Breast epithelium (tissue), 4 donors: Measurements from ENCODE around the gene ASTN2. TPM values are rescaled to one million over a fixed set of nuclear protein-coding genes. Genes with fewer than 3 reads are reported as not detected.

ENCODE experiments used
- DNase-seq, 2 donors: peaks; one replicate each; pipeline ENCODE4 v3.0.0-alpha.2; 2019; ENCODE audit warnings: low spot score in 2 of 2
- H3K27ac ChIP-seq, 2 donors: fragments of 200-600 bp; sonication (generic) in 1 of 2; one replicate each; pipeline ENCODE4 v1.5.1; 2016 to 2019; ENCODE audit warnings: mild to moderate bottlenecking in 1 of 2
- H3K27me3 ChIP-seq, 2 donors: fragments of 200-600 bp; sonication (generic) in 1 of 2; one replicate each; pipeline versions ENCODE4 v1.5.1 to v1.6.0; 2017 to 2019; ENCODE audit warnings: control low read depth in 1 of 2, mild to moderate bottlenecking in 1 of 2
- H3K36me3 ChIP-seq: fragments of 200-600 bp; one replicate; pipeline ENCODE4 v1.5.1; 2019
- H3K4me1 ChIP-seq, 2 donors: fragments of 200-600 bp; sonication (generic); one replicate each; pipeline ENCODE4 v1.5.1; 2016 to 2019; ENCODE audit warnings: control low read depth in 1 of 2
- H3K4me3 ChIP-seq, 3 donors: fragments of 200-600 bp; sonication (generic); 1 replicate in 2 of 3; 2 replicates in 1 of 3; pipeline ENCODE4 v1.5.1; 2016 to 2019; ENCODE audit warnings: mild to moderate bottlenecking in 3 of 3, moderate library complexity in 2 of 3
- H3K9me3 ChIP-seq, 2 donors: fragments of 200-600 bp; sonication (generic) in 1 of 2; one replicate each; pipeline ENCODE4 v1.5.1; 2016 to 2019; ENCODE audit warnings: control low read depth in 1 of 2
- POLR2A ChIP-seq: fragments of 450-650 bp; IDR thresholded peaks from one replicate; pipeline ENCODE4 v1.6.1; 2016; ENCODE audit warnings: antibody characterized with exemption, mild to moderate bottlenecking, moderate library complexity
- POLR2AphosphoS5 ChIP-seq, 3 donors: sonication (generic); formaldehyde crosslinking; IDR thresholded peaks; one replicate each; pipeline ENCODE4 v1.6.1; 2017; ENCODE audit warnings: antibody characterized with exemption in 3 of 3
- intact Hi-C: fragments of 100-400 bp; cut with DNase I; formaldehyde crosslinking; loops from one replicate; pipeline ENCODE4 v1.15.1; 2023; ENCODE audit warnings: low total_unique reads
- total RNA-seq, 3 donors: library from RNA; depleted of rRNA; stranded (reverse); fragments of >200 nt; gene quantifications; one replicate each; pipeline ENCODE4 v1.1.0, GENCODE V29; 2016
- TF ChIP-seq, protein P1 (sequence below), 3 donors: fragments of 450-650 bp; IDR thresholded peaks; one replicate each; pipeline ENCODE4 v1.5.1; 2016 to 2017; ENCODE audit warnings: antibody characterized with exemption in 3 of 3, mild to moderate bottlenecking in 3 of 3, moderate library complexity in 3 of 3

The ASTN2 gene
- total RNA-seq, 3 donors from 2014 or later = 9.1 to 13.8 (median 9.8) TPM

DNA sequence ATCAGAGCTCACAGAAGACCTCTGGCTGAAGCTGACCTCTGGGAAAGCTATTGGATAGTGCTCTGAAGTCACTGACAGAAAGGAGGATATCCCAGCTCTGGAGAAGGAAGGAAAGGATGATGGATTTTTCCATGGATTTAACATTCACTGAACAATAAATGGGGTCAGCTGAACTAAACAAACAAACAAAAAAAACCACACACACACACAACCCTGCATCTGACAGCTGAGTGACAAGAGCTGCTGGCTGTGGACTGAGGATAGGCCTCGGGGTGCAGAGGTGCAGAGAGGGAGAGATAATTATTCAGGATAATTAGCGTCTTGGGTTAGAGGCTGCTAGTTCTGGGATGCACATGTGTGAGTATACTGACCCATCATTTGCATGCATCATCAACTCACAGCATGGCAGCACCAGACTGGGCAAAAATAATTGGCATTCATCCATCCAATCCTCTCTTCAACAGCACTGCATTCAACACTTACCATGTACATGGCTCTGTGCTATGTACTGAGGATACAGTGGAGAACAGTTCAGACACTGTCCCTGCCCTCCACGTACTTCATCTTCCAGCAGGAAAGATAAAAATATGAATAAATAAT is 859.2 kb downstream of the ASTN2 start:
- Histone ChIP-seq H3K4me1 (no peaks in the 10 kb centered on the region), H3K4me3 (no peak overlapping the region), H3K27me3 (no peaks in the 10 kb centered on the region), H3K36me3 (no peaks in the 10 kb centered on the region), H3K9me3 (no peaks in the 10 kb centered on the region), H3K27ac (no peak overlapping the region)
- TF ChIP-seq, protein P1, sequence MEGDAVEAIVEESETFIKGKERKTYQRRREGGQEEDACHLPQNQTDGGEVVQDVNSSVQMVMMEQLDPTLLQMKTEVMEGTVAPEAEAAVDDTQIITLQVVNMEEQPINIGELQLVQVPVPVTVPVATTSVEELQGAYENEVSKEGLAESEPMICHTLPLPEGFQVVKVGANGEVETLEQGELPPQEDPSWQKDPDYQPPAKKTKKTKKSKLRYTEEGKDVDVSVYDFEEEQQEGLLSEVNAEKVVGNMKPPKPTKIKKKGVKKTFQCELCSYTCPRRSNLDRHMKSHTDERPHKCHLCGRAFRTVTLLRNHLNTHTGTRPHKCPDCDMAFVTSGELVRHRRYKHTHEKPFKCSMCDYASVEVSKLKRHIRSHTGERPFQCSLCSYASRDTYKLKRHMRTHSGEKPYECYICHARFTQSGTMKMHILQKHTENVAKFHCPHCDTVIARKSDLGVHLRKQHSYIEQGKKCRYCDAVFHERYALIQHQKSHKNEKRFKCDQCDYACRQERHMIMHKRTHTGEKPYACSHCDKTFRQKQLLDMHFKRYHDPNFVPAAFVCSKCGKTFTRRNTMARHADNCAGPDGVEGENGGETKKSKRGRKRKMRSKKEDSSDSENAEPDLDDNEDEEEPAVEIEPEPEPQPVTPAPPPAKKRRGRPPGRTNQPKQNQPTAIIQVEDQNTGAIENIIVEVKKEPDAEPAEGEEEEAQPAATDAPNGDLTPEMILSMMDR (IDR thresholded peaks at IDR 0.05) = no peak
- TF ChIP-seq POLR2AphosphoS5 (IDR thresholded peaks at IDR 0.05) (no peak), POLR2A (no peak)
- intact Hi-C loops = no loop called here
- DNase-seq = no peak

DNA sequence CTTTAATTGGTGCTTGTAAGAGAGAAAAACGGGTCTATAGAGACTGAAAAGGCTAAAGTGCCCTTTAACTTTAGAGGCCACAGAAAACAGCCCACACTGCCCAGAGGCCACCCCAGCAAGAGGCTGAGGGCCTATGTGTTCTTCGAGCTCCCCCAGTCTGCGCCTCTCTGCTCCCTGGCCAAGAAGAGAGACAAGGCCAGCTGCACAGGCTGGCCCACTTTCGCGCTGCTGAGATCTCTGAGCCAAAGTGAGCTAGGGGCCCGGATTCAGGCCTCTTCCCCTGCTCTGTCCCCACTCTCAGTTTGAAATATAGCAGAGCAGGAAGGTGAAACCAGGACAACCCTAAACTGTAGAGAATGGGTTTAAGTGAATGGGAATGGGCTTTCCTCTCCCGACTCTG is 859.7 kb downstream of the ASTN2 start:
- no peak overlapping the region for H3K4me3 ChIP-seq
- H3K27me3 ChIP-seq = no peaks in the 10 kb centered on the region
- no peaks in the 10 kb centered on the region for H3K9me3 ChIP-seq
- no peaks in the 10 kb centered on the region for H3K36me3 ChIP-seq
- intact Hi-C loops = no loop called here
- no peaks in the 10 kb centered on the region for H3K4me1 ChIP-seq
- no peak overlapping the region for H3K27ac ChIP-seq
- no peak for DNase-seq
- TF ChIP-seq, protein P1 (IDR thresholded peaks at IDR 0.05) = no peak
- TF ChIP-seq POLR2A (no peak), POLR2AphosphoS5 (IDR thresholded peaks at IDR 0.05) (no peak)

DNA sequence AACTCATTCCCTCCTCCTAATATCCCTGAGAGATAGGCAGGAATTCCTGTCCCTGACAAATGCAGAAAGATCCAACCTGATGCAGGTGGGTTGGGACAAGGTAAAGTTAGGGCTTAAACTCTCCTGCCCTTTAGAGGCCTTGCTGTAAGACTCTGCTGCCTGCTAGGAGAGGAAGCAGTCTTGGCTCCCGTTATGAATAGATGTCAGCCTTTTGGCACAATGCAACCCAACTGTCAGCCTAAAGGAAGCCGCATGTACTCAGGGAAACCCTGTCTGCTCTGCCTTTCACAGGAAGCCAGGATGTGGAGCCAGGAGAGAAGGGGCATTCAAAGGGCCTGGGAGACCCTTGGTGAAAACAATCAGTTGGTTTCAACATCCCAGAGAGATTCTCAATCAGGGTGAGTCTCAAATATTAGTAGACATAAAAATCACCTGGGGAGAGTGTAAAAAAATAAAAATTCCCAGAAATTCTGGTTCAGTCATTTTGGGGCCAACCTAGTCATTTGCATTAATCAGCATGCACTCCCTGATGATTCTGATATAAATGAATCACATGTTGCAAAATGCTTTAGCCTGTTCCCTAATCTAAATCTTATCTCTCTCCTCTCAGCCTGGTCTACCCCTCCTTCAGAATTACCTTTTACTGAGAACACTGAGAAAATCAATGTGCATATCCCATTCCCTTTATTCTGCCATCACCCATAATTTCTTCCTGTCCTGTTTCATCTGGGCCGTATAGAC is 864.0 kb downstream of the ASTN2 start:
- no peak for TF ChIP-seq POLR2AphosphoS5 (IDR thresholded peaks at IDR 0.05)
- TF ChIP-seq, protein P1 (IDR thresholded peaks at IDR 0.05) = no peak
- TF ChIP-seq POLR2A = no peak
- Histone ChIP-seq H3K27me3 (no peaks in the 10 kb centered on the region), H3K27ac (no peak overlapping the region), H3K36me3 (no peaks in the 10 kb centered on the region), H3K4me1 (no peaks in the 10 kb centered on the region), H3K9me3 (no peaks in the 10 kb centered on the region), H3K4me3 (no peak overlapping the region)
- no peak for DNase-seq
- intact Hi-C loops = no loop called here

DNA sequence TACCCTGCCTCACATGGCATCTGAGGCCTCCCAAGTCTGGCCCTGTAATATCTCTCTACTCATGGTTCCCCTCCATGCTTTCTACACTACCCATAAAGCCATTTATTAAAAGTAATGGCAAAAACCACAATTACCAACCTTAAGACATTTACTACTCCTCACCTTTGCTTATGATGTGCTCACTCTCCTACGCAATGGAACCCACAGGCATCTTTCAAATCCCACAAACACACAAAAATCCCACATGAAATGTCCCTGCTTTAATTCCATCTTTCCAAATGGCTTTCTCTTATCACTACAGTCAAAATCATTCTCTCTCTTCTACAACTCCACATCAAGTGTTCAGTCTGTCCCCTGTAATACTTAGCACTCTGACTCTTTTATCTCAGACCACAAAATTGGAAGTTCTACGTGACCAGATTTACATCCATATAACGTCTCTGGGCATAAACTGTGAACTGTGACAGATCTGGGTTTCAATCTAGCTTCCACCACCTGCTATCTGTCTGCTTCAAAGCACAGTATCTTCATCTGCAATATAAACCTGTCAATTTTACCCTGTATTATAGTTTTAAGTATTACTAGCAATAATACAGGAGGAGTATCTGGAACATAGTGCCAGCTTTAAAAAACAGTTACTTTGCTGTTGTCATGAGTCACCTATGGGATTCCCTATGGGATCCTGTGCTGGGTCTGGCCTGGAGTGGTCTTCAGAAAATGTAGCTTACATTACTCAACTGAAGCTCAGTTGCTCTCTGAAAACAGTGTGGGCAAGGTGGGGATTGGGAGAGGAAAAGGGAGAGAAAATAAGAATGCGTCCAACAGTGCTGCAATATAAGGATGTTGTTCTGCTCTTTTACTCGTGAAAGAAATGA is 864.8 kb downstream of the ASTN2 start:
- peak overlapping the region in 1 of 2 donors; percentile 39 for H3K27ac ChIP-seq
- no peaks in the 10 kb centered on the region for H3K9me3 ChIP-seq
- TF ChIP-seq POLR2AphosphoS5 (IDR thresholded peaks at IDR 0.05) (no peak), POLR2A (no peak)
- TF ChIP-seq, protein P1 (IDR thresholded peaks at IDR 0.05) = no peak
- H3K4me3 ChIP-seq = no peak overlapping the region
- no peaks in the 10 kb centered on the region for H3K27me3 ChIP-seq
- intact Hi-C loops = no loop called here
- no peaks in the 10 kb centered on the region for H3K4me1 ChIP-seq
- H3K36me3 ChIP-seq = no peaks in the 10 kb centered on the region
- DNase-seq = no peak
